ENCODE results near the gene CCL7. TPM values are rescaled to one million over a fixed set of nuclear protein-coding genes. Genes with fewer than 3 reads are reported as not detected.

Gene CCL7
- total and polyA plus RNA-seq, 2 of the 4 experiments (the other 2 are of a cell fraction), result 0.18 to 0.58 TPM

- Histone ChIP-seq H3K14ac (replicated peaks; ENCODE audit: low read depth, low read length) (no peak within 1 kb of the TSS), H3K4me1 (ENCODE audit: control insufficient read depth, insufficient read depth, low read length) (no peaks in the 10 kb centered on the region; the same call in 1 of the 2 replicates), H2AK9ac (replicated peaks; ENCODE audit: low read depth, low read length, poor library complexity) (no peak within 1 kb of the TSS), H2BK20ac (ENCODE audit: low read depth, low read length) (no peak within 1 kb of the TSS), H4K5ac (ENCODE audit: low read depth, low read length) (no peak within 1 kb of the TSS), H3K27me3 (ENCODE audit: control insufficient read depth, insufficient read depth, low read length) (peaks cover 11% of the 10 kb centered on the region), H3K4me2 (ENCODE audit: low read depth, low read length) (no peak within 1 kb of the TSS), H3K79me1 (ENCODE audit: low read depth in 1 of 2, low read length in 2 of 2) (no peaks in the 10 kb centered on the region), H3K4me3 (ENCODE audit: insufficient read depth, low read depth, low read length) (no peak within 1 kb of the TSS), H3K36me3 (ENCODE audit: control insufficient read depth, insufficient read depth, low read length) (no peaks in the 10 kb centered on the region), H3K9ac (ENCODE audit: low read depth, low read length) (no peak within 1 kb of the TSS), H2BK120ac (ENCODE audit: low read depth, low read length) (no peak within 1 kb of the TSS), H3K9me3 (ENCODE audit: control insufficient read depth, insufficient read depth, low read length) (no peaks in the 10 kb centered on the region), H3K18ac (ENCODE audit: low read depth, low read length) (no peak within 1 kb of the TSS; the same call in 1 of the 2 replicates), H2AFZ (replicated peaks; ENCODE audit: low read length, poor library complexity) (no peak within 1 kb of the TSS), H4K8ac (ENCODE audit: low read depth in 2 of 2, low read length in 2 of 2) (no peak within 1 kb of the TSS), H3K4ac (ENCODE audit: low read depth, low read length) (no peak within 1 kb of the TSS), H3K9me1 (ENCODE audit: insufficient read depth, low read length) (no peaks in the 10 kb centered on the region), H4K91ac (ENCODE audit: insufficient read depth, low read depth, low read length) (no peak within 1 kb of the TSS), H2AK5ac (ENCODE audit: low read depth, low read length) (no peak within 1 kb of the TSS), H4K20me1 (ENCODE audit: insufficient read depth, low read length) (no peaks in the 10 kb centered on the region), H2BK5ac (ENCODE audit: low read depth, low read length, poor library complexity, severe bottlenecking) (no peak within 1 kb of the TSS), H3K23ac (ENCODE audit: low read depth, low read length) (no peak within 1 kb of the TSS), H2BK15ac (ENCODE audit: low read depth, low read length) (no peak within 1 kb of the TSS), H3K56ac (ENCODE audit: extremely low read depth, insufficient read depth, low read length) (no peak within 1 kb of the TSS), H3K27ac (ENCODE audit: insufficient read depth, low read length) (no peak within 1 kb of the TSS; the same call in 1 of the 2 replicates)
- WGBS, 2 experiments (ENCODE audit: extremely low coverage in 2 of 2, insufficient read length in 1 of 2), result 28% methylated on average over 3 of the region's 4 CpGs; no CpG with 5 or more reads in 1 of the 2 experiments
- dilution Hi-C loops (cut with HindIII; ENCODE audit: low sequenced_read_pairs, unreplicated experiment), result no loop called here
- ATAC-seq (ENCODE audit: low read depth) (no peak; the same call in 1 of the 2 replicates), DNase-seq (no peak)
- ChIA-PET POLR2A (ENCODE audit: unreplicated experiment) (no interaction called here), CTCF (no interaction called here)
- intact Hi-C loops (cut with micrococcal nuclease), result no loop called here
- in situ Hi-C loops (cut with MboI; ENCODE audit: low sequenced_read_pairs), result no loop called here
- TF ChIP-seq ELK1 (IDR thresholded peaks at IDR 0.05; ENCODE audit: borderline replicate concordance, low read depth, low read length) (no peak), POLR2A (IDR thresholded peaks at IDR 0.05; ENCODE audit: low read depth, low read length) (no peak), NFE2L2 (IDR thresholded peaks at IDR 0.05; ENCODE audit: low read depth, low read length) (no peak), CEBPB (IDR thresholded peaks at IDR 0.05; ENCODE audit: low read depth, low read length) (no peak), MAFK (IDR thresholded peaks at IDR 0.05; ENCODE audit: low read depth, low read length) (no peak), BHLHE40 (IDR thresholded peaks at IDR 0.05; ENCODE audit: low read depth, low read length) (no peak), RAD21 (IDR thresholded peaks at IDR 0.05; ENCODE audit: low read length) (no peak), MXI1 (IDR thresholded peaks at IDR 0.05; ENCODE audit: borderline replicate concordance, low read depth, low read length) (no peak), FOS (IDR thresholded peaks at IDR 0.05; ENCODE audit: low read depth, low read length) (no peak), MAZ (IDR thresholded peaks at IDR 0.05; ENCODE audit: borderline replicate concordance, low read depth, low read length) (no peak), CTCF (conservative IDR thresholded peaks at IDR 0.05; ENCODE audit: low read depth, low read length) (no peak), CHD1 (IDR thresholded peaks at IDR 0.05; ENCODE audit: low read depth, low read length) (no peak), RCOR1 (IDR thresholded peaks at IDR 0.05; ENCODE audit: insufficient replicate concordance, low read length) (no peak), RFX5 (IDR thresholded peaks at IDR 0.05; ENCODE audit: low read depth, low read length) (no peak)
- TF ChIP-seq, protein P1, sequence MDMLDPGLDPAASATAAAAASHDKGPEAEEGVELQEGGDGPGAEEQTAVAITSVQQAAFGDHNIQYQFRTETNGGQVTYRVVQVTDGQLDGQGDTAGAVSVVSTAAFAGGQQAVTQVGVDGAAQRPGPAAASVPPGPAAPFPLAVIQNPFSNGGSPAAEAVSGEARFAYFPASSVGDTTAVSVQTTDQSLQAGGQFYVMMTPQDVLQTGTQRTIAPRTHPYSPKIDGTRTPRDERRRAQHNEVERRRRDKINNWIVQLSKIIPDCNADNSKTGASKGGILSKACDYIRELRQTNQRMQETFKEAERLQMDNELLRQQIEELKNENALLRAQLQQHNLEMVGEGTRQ (IDR thresholded peaks at IDR 0.05; ENCODE audit: low read depth, low read length), result no peak
- no TSS peak for BruUV-seq (replicated peaks)
Measured at GRCh38 chr17:34285286-34285792, 15.3 kb downstream of the CCL7 start, which contains the start of gene CCL11. CCL11 (plus strand) TSS chr17:34285742; CDS start chr17:34285809, 67 bp downstream.
